GM18498 (cell line): ENCODE measurements around the gene USP17L5.
"Not testable (repeated sequence)": the region's sequence is repeated elsewhere in the genome, so short reads cannot be mapped to it uniquely, and the experiment has no call there.

Experiments
- ATAC-seq: cut with Tn5 transposase; IDR thresholded peaks from one replicate; pipeline ENCODE4 v1.9.1; 2021; ENCODE audit warnings: mild to moderate bottlenecking, moderate library complexity; ENCODE audit not compliant: unreplicated experiment

USP17L5 gene, protein sequence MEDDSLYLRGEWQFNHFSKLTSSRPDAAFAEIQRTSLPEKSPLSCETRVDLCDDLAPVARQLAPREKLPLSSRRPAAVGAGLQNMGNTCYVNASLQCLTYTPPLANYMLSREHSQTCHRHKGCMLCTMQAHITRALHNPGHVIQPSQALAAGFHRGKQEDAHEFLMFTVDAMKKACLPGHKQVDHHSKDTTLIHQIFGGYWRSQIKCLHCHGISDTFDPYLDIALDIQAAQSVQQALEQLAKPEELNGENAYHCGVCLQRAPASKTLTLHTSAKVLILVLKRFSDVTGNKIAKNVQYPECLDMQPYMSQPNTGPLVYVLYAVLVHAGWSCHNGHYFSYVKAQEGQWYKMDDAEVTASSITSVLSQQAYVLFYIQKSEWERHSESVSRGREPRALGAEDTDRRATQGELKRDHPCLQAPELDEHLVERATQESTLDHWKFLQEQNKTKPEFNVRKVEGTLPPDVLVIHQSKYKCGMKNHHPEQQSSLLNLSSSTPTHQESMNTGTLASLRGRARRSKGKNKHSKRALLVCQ

DNA sequence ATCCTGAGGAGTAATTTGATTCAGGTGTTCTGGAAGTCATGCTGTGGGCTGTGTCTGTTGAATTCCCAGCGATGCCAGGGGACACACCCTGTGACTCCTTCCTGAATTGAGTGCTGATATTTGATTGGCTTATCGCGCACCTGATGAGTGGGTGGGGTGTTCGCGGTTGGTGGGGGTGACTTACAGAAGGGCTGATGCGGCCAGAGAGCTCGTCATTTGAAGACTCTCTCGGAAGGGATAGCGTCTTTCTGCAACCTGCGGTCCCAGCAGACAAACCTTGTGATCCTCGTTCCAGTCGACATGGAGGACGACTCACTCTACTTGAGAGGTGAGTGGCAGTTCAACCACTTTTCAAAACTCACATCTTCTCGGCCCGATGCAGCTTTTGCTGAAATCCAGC lies at the start of gene USP17L5:
Gene USP17L5, plus strand, starts transcription at position 301 of the 400 bp plus-strand sequence. Its CDS starts 0 bp downstream, at position 301.
- not testable (repeated sequence) for ATAC-seq

DNA sequence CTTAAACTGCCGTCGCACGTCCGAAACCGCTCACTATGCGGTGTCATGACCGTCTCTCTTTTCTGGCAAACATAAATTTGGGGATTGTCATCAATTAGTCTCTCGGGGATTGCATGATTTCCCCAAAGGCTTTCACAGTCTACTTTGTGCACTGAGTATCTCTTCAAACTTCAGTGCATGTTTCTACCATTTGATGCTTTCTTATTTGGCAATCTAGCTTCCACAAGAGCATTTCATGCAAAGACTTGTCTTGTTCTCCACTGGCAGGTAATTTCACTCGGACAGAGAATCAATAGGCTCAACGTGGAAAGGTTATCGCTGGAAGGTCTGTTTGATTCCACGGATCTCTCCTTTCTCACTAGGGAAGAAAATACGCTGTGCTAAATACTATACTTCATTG lies 15.0 kb upstream of the USP17L5 start:
- not testable (repeated sequence) for ATAC-seq

DNA sequence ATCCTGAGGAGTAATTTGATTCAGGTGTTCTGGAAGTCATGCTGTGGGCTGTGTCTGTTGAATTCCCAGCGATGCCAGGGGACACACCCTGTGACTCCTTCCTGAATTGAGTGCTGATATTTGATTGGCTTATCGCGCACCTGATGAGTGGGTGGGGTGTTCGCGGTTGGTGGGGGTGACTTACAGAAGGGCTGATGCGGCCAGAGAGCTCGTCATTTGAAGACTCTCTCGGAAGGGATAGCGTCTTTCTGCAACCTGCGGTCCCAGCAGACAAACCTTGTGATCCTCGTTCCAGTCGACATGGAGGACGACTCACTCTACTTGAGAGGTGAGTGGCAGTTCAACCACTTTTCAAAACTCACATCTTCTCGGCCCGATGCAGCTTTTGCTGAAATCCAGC lies 14.3 kb upstream of the USP17L5 start, which contains the start of gene USP17L24:
Gene USP17L24, plus strand, starts transcription at position 301 of the 400 bp plus-strand sequence. Its CDS starts 0 bp downstream, at position 301.
- ATAC-seq = not testable (repeated sequence)

DNA sequence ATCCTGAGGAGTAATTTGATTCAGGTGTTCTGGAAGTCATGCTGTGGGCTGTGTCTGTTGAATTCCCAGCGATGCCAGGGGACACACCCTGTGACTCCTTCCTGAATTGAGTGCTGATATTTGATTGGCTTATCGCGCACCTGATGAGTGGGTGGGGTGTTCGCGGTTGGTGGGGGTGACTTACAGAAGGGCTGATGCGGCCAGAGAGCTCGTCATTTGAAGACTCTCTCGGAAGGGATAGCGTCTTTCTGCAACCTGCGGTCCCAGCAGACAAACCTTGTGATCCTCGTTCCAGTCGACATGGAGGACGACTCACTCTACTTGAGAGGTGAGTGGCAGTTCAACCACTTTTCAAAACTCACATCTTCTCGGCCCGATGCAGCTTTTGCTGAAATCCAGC lies 9.6 kb upstream of the USP17L5 start, which contains the start of gene USP17L25:
Gene USP17L25, plus strand, starts transcription at position 301 of the 400 bp plus-strand sequence. Its CDS starts 0 bp downstream, at position 301.
- ATAC-seq = not testable (repeated sequence)

DNA sequence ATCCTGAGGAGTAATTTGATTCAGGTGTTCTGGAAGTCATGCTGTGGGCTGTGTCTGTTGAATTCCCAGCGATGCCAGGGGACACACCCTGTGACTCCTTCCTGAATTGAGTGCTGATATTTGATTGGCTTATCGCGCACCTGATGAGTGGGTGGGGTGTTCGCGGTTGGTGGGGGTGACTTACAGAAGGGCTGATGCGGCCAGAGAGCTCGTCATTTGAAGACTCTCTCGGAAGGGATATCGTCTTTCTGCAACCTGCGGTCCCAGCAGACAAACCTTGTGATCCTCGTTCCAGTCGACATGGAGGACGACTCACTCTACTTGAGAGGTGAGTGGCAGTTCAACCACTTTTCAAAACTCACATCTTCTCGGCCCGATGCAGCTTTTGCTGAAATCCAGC lies 4.8 kb upstream of the USP17L5 start, which contains the start of gene USP17L26:
Gene USP17L26, plus strand, starts transcription at position 301 of the 400 bp plus-strand sequence. Its CDS starts 0 bp downstream, at position 301.
- ATAC-seq = not testable (repeated sequence)

DNA sequence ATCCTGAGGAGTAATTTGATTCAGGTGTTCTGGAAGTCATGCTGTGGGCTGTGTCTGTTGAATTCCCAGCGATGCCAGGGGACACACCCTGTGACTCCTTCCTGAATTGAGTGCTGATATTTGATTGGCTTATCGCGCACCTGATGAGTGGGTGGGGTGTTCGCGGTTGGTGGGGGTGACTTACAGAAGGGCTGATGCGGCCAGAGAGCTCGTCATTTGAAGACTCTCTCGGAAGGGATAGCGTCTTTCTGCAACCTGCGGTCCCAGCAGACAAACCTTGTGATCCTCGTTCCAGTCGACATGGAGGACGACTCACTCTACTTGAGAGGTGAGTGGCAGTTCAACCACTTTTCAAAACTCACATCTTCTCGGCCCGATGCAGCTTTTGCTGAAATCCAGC lies 4.6 kb downstream of the USP17L5 start, which contains the start of gene USP17L27:
Gene USP17L27, plus strand, starts transcription at position 301 of the 400 bp plus-strand sequence. Its CDS starts 0 bp downstream, at position 301.
- ATAC-seq = not testable (repeated sequence)

DNA sequence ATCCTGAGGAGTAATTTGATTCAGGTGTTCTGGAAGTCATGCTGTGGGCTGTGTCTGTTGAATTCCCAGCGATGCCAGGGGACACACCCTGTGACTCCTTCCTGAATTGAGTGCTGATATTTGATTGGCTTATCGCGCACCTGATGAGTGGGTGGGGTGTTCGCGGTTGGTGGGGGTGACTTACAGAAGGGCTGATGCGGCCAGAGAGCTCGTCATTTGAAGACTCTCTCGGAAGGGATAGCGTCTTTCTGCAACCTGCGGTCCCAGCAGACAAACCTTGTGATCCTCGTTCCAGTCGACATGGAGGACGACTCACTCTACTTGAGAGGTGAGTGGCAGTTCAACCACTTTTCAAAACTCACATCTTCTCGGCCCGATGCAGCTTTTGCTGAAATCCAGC lies 9.4 kb downstream of the USP17L5 start, which contains the start of gene USP17L28:
Gene USP17L28, plus strand, starts transcription at position 301 of the 400 bp plus-strand sequence. Its CDS starts 0 bp downstream, at position 301.
- ATAC-seq = not testable (repeated sequence)

DNA sequence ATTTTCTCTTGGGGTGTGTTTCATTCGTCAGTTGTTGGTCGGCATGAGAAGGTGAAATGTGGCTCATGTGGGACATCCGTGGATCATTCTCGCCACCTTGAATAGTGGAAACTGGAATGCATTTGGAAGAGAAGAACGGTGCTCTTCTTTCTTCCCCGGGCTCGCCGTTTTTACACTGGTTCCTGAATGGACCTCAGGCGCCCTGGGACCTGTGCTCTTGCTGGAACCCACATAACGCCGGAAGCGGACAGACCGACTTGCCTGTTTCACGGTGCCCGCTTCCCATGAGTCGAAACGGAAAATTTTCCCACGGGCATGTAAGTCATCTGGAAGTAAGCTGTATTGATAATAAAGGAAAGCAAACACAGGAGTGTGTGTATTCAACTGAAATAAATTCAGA lies 11.7 kb downstream of the USP17L5 start:
- ATAC-seq = not testable (repeated sequence)

DNA sequence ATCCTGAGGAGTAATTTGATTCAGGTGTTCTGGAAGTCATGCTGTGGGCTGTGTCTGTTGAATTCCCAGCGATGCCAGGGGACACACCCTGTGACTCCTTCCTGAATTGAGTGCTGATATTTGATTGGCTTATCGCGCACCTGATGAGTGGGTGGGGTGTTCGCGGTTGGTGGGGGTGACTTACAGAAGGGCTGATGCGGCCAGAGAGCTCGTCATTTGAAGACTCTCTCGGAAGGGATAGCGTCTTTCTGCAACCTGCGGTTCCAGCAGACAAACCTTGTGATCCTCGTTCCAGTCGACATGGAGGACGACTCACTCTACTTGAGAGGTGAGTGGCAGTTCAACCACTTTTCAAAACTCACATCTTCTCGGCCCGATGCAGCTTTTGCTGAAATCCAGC lies 14.1 kb downstream of the USP17L5 start, which contains the start of gene USP17L29:
Gene USP17L29, plus strand, starts transcription at position 301 of the 400 bp plus-strand sequence. Its CDS starts 0 bp downstream, at position 301.
- ATAC-seq = not testable (repeated sequence)

DNA sequence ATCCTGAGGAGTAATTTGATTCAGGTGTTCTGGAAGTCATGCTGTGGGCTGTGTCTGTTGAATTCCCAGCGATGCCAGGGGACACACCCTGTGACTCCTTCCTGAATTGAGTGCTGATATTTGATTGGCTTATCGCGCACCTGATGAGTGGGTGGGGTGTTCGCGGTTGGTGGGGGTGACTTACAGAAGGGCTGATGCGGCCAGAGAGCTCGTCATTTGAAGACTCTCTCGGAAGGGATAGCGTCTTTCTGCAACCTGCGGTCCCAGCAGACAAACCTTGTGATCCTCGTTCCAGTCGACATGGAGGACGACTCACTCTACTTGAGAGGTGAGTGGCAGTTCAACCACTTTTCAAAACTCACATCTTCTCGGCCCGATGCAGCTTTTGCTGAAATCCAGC lies 23.6 kb downstream of the USP17L5 start, which contains the start of gene USP17L30:
Gene USP17L30, plus strand, starts transcription at position 301 of the 400 bp plus-strand sequence. Its CDS starts 0 bp downstream, at position 301.
- not testable (repeated sequence) for ATAC-seq

DNA sequence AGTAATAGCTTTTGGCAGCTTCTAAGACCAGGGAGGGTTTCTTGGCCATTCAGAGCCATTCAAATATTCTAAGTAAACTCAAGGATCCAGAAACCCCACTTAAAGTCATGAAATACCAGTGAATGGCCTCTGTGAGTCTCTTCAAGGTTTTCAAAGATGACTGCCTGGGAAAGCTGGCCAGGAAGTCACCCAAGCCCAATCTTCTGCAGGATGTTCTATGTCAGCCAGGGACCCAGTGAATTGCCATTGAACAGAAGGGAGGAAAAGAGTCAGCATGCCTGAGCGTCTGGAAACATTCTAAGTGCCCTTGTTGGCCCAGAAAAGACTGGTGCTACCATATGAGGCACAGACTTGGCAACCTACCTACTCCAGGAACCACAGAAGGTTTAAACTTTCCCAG lies 40.7 kb downstream of the USP17L5 start:
- not testable (repeated sequence) for ATAC-seq

DNA sequence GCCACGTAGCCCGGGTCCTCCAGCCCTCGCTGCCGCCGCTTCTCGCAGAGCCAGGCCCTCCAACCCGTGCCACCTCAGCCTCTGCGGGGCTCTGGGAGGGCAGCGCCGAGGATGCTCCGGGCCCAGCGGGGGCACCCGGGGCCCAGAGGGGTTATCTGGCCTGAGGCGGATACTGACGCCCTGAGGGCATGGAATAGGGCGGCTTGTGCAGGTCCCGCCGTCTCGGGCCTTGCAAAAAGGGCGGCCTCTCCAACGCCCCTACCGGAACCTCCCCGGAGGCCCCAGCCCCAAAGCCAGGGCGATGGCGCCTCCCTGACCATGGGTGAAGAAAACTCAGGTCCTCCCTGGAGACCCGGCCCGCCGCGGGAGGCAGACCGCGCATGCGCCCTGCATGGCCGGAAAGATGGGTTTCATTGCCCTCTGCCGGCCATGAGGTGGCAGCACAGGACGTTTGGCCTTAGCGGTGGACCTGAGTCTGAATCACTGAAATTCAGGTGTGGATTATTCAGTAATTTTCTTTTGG lies 41.9 kb downstream of the USP17L5 start:
- not testable (repeated sequence) for ATAC-seq

DNA sequence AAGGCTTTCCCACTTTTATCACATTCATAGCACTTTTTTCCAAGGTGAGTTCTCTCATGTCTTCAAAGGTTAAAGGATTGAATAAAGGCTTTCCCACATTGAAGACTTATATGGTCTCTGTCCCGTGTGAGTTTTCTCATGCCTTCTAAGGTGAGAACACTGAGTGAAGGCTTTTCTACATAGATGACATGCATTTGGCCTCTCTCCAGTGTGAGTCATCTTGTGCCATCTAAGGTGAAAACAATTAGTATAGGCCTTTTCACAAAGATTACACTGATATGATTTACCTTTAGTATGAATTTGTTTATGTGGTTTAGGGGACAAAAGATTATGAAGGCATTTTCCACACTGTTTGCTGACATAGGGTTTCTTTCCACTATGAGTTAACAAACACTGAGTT lies 44.9 kb downstream of the USP17L5 start:
- ATAC-seq = no peak

DNA sequence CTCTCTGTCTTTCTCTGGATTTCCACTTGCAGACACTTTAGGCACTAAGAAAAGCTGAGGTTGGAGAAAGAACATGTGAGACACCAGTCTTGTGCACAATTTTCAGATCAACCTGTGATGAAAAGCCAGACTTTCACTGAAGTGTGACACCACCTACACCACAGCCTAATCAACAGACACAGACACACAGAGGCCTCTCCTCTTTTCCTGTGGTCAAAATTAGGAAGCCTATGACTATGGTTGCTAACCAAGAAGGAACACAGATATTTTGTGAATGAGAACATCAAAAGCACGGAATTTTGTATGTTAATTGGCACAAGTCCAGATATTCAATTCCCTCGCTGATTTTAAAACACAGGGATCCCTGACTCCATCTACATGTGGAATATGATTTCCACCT lies 49.8 kb downstream of the USP17L5 start:
- not testable (repeated sequence) for ATAC-seq
